Endothelial cell of umbilical vein (primary cell): ENCODE data around the gene PRAMEF12. TPM values are rescaled to one million over a fixed set of nuclear protein-coding genes. Genes with fewer than 3 reads are reported as not detected.

Source experiments
- BruUV-seq: library from RNA; stranded (reverse); fragments of 400-500 nt; replicated peaks from 2 replicates; lab custom pipeline; 2021; lab: Mats Ljungman, UMichigan
- CTCF ChIA-PET: fragments of 300-600, 350-600 bp; sonication (Branson Sonifier 250); formaldehyde crosslinking; loops from one replicate; lab custom pipeline; 2021; ENCODE audit warnings: antibody characterized with exemption, inconsistent platforms; lab: Charles Lee
- POLR2A ChIA-PET: fragments of 300-600, 350-600 bp; sonication (Branson Sonifier 250); formaldehyde crosslinking; loops from one replicate; lab custom pipeline; 2021; ENCODE audit warnings: antibody characterized with exemption, inconsistent platforms; lab: Charles Lee
- DNase-seq: peaks from one replicate; pipeline ENCODE4 v3.0.0-alpha.2; 2011; ENCODE audit warnings: low read depth, low spot score
- FAIRE-seq: peaks from 2 replicates; lab custom pipeline; 2011; peaks lifted over from hg19 to GRCh38; lab: Jason Lieb, UNC
- H2AFZ ChIP-seq: 2 replicates; pipeline ENCODE4 v1.6.0; 2012; ENCODE audit warnings: low read depth, low read length, control low read depth, inconsistent platforms
- H3K27ac ChIP-seq: 2 replicates; pipeline ENCODE4 v1.5.1; 2011; ENCODE audit warnings: low read depth, mild to moderate bottlenecking, control low read depth, low read length, moderate library complexity; ENCODE audit not compliant: insufficient read depth
- H3K27me3 ChIP-seq, 2 experiments: 2 replicates each; pipeline versions ENCODE4 v1.6.0 to v1.6.1; 2011; ENCODE audit warnings: low read length in 2 of 2, mixed read lengths in 1 of 2; ENCODE audit not compliant: control insufficient read depth in 2 of 2, insufficient read depth in 2 of 2
- H3K36me3 ChIP-seq, 2 experiments: 2 replicates in 1 of 2; 3 replicates in 1 of 2; pipeline ENCODE4 v1.5.1; 2011; ENCODE audit warnings: low read length in 2 of 2, mild to moderate bottlenecking in 1 of 2, moderate library complexity in 1 of 2; ENCODE audit not compliant: control insufficient read depth in 2 of 2, insufficient read depth in 2 of 2; ENCODE audit errors: extremely low read depth in 1 of 2
- H3K4me1 ChIP-seq: 3 replicates; pipeline ENCODE4 v1.5.1; 2011; ENCODE audit warnings: mild to moderate bottlenecking, low read length; ENCODE audit not compliant: control insufficient read depth, insufficient read depth; ENCODE audit errors: extremely low read depth
- H3K4me2 ChIP-seq: 2 replicates; pipeline ENCODE4 v1.6.1; 2011; ENCODE audit warnings: low read length, control low read depth, mixed read lengths; ENCODE audit not compliant: insufficient read depth
- H3K4me3 ChIP-seq, 3 experiments: fragments of 200-600 bp in 1 of 3; sonication (generic), shearing (Covaris generic) in 1 of 3; replicated peaks in 1 of 3; 2 replicates each; pipeline ENCODE4 v1.5.1; 2011 to 2016; ENCODE audit warnings: control low read depth in 3 of 3, low read length in 3 of 3, mild to moderate bottlenecking in 2 of 3, inconsistent platforms in 1 of 3, low read depth in 1 of 3, moderate library complexity in 1 of 3; ENCODE audit not compliant: insufficient read depth in 1 of 3
- H3K79me2 ChIP-seq: 2 replicates; pipeline ENCODE4 v1.6.0; 2012; ENCODE audit warnings: low read length, inconsistent platforms; ENCODE audit not compliant: control insufficient read depth, insufficient read depth
- H3K9ac ChIP-seq: replicated peaks from 2 replicates; pipeline ENCODE3; 2011; ENCODE audit warnings: low read length, control low read depth; ENCODE audit not compliant: insufficient read depth; ENCODE audit errors: extremely low read depth
- H3K9me1 ChIP-seq: replicated peaks from 3 replicates; pipeline ENCODE4 v1.6.0; 2011; ENCODE audit warnings: mild to moderate bottlenecking, low read length; ENCODE audit not compliant: control insufficient read depth, insufficient read depth; ENCODE audit errors: extremely low read depth
- H3K9me3 ChIP-seq: replicated peaks from 2 replicates; pipeline ENCODE4 v1.5.1; 2012; ENCODE audit warnings: low read length, inconsistent platforms; ENCODE audit not compliant: control insufficient read depth, insufficient read depth
- H4K20me1 ChIP-seq: replicated peaks from 2 replicates; pipeline ENCODE3; 2011; ENCODE audit warnings: mild to moderate bottlenecking, low read length; ENCODE audit not compliant: control insufficient read depth, insufficient read depth; ENCODE audit errors: extremely low read depth
- EZH2 ChIP-seq: IDR thresholded peaks from 2 replicates; pipeline ENCODE4 v1.6.1; 2012; ENCODE audit warnings: borderline replicate concordance, low read depth, mild to moderate bottlenecking, moderate library complexity, low read length, inconsistent platforms; ENCODE audit not compliant: severe bottlenecking
- FOS ChIP-seq: IDR thresholded peaks from 2 replicates; pipeline ENCODE4 v1.6.1; 2011; ENCODE audit warnings: mild to moderate bottlenecking, low read length, moderate library complexity, borderline replicate concordance; ENCODE audit not compliant: insufficient read depth
- GATA2 ChIP-seq: IDR thresholded peaks from 2 replicates; pipeline ENCODE4 v1.7.0; 2011; ENCODE audit warnings: low read depth, mild to moderate bottlenecking, moderate library complexity, mixed read lengths, low read length; ENCODE audit not compliant: insufficient read length, insufficient read depth
- JUN ChIP-seq: IDR thresholded peaks from 2 replicates; pipeline ENCODE4 v1.6.1; 2011; ENCODE audit warnings: borderline replicate concordance, low read depth; ENCODE audit not compliant: insufficient read length, insufficient read depth
- MYC ChIP-seq: IDR thresholded peaks from one replicate; pipeline ENCODE4 v1.6.1; 2011; ENCODE audit warnings: mild to moderate bottlenecking, low read depth, low read length
- POLR2A ChIP-seq: IDR thresholded peaks from 2 replicates; pipeline ENCODE4 v1.6.1; 2012; ENCODE audit warnings: low read depth, mild to moderate bottlenecking, control low read depth, low read length
- POLR2AphosphoS5 ChIP-seq: IDR thresholded peaks from 2 replicates; pipeline ENCODE4 v1.6.1; 2012; ENCODE audit warnings: low read depth, mild to moderate bottlenecking, control low read depth, low read length, moderate library complexity; ENCODE audit not compliant: insufficient read depth
- dilution Hi-C: fragments of 300-500 bp; cut with MboI; formaldehyde crosslinking; loops from one replicate; pipeline ENCODE4 v1.15.0; 2019; ENCODE audit warnings: low sequenced_read_pairs; ENCODE audit not compliant: extremely low pct_ligation_motif_present
- intact Hi-C: fragments of 100-400 bp; cut with micrococcal nuclease; formaldehyde crosslinking; loops from one replicate; pipeline ENCODE4 v1.10.0; 2022
- polyA plus RNA-seq, 4 experiments: library from polyadenylated mRNA; depleted of rRNA in 3 of 4; stranded (reverse) in 3 of 4; unstranded in 1 of 4; fragments of >200 nt; gene quantifications; 2 replicates each; pipeline versions ENCODE4 v1.2.1 to v1.2.3, GENCODE V29; 2011 to 2012; ENCODE audit warnings: missing spikeins in 1 of 4
- total RNA-seq: library from RNA; stranded (reverse); gene quantifications from 2 replicates; pipeline ENCODE4 v1.2.3, GENCODE V29; 2021
- TF ChIP-seq, protein P1 (sequence below): IDR thresholded peaks from 2 replicates; pipeline ENCODE4 v1.6.1; 2011; ENCODE audit not compliant: insufficient read depth, insufficient read length
- TF ChIP-seq, protein P2 (sequence below), 2 donors: IDR thresholded peaks; 1 replicate in 1 of 2; 2 replicates in 1 of 2; pipeline ENCODE4 v1.5.1; 2011; ENCODE audit warnings: low read length in 2 of 2, mild to moderate bottlenecking in 2 of 2, moderate library complexity in 2 of 2, control low read depth in 1 of 2, inconsistent platforms in 1 of 2, low read depth in 1 of 2; ENCODE audit not compliant: insufficient read depth in 1 of 2; ENCODE audit errors: extremely low read depth in 1 of 2

The PRAMEF12 gene
- total and polyA plus RNA-seq, 2 donors (not counting 3 experiments of a cell fraction or from before 2014, with no cell fraction given) = not detected

DNA sequence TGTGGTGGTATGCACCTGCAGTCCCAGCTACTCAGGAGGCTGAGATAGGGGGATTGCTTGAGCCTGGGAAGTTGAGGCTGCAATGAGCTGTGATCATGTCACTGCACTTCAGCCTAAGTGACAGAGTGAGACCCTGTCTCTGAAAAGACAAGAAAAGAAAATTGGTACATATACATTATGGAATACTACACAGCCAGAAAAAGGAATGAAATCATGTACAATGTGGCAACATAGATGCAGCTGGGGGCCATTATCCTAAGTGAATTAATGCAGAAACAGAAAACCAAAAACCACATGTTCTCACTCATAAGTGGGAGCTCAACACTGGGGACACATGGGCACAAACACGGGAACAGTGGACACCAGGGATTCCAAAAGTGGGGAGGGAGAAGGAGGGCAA is 34.6 kb upstream of the PRAMEF12 start:
- no peak overlapping the region for H3K9ac ChIP-seq
- no peak overlapping the region for H3K4me2 ChIP-seq
- H3K9me1 ChIP-seq = no peaks in the 10 kb centered on the region
- no peak overlapping the region for H3K4me3 ChIP-seq
- no peaks in the 10 kb centered on the region for H3K4me1 ChIP-seq
- H3K27ac ChIP-seq = no peak overlapping the region
- ChIA-PET CTCF (no interaction called here), POLR2A (no interaction called here)
- dilution Hi-C loops = no loop called here
- no peak for DNase-seq
- H2AFZ ChIP-seq = no peak overlapping the region
- FAIRE-seq = no peak
- H3K9me3 ChIP-seq = no peaks in the 10 kb centered on the region
- no peaks in the 10 kb centered on the region for H4K20me1 ChIP-seq
- no peaks in the 10 kb centered on the region for H3K79me2 ChIP-seq
- H3K36me3 ChIP-seq = no peaks in the 10 kb centered on the region
- no TSS peak for BruUV-seq
- no peaks in the 10 kb centered on the region for H3K27me3 ChIP-seq
- intact Hi-C loops = no loop called here
- TF ChIP-seq EZH2 (no peak), POLR2A (no peak), JUN (no peak), FOS (no peak), GATA2 (no peak), POLR2AphosphoS5 (no peak), MYC (no peak)
- TF ChIP-seq, protein P1, sequence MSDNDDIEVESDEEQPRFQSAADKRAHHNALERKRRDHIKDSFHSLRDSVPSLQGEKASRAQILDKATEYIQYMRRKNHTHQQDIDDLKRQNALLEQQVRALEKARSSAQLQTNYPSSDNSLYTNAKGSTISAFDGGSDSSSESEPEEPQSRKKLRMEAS = no peak
- TF ChIP-seq, protein P2, sequence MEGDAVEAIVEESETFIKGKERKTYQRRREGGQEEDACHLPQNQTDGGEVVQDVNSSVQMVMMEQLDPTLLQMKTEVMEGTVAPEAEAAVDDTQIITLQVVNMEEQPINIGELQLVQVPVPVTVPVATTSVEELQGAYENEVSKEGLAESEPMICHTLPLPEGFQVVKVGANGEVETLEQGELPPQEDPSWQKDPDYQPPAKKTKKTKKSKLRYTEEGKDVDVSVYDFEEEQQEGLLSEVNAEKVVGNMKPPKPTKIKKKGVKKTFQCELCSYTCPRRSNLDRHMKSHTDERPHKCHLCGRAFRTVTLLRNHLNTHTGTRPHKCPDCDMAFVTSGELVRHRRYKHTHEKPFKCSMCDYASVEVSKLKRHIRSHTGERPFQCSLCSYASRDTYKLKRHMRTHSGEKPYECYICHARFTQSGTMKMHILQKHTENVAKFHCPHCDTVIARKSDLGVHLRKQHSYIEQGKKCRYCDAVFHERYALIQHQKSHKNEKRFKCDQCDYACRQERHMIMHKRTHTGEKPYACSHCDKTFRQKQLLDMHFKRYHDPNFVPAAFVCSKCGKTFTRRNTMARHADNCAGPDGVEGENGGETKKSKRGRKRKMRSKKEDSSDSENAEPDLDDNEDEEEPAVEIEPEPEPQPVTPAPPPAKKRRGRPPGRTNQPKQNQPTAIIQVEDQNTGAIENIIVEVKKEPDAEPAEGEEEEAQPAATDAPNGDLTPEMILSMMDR (IDR thresholded peaks at IDR 0.05; ENCODE audit: extremely low read depth in 1 of 2, insufficient read depth in 1 of 2, low read depth in 1 of 2, low read length in 2 of 2) = no peak
